Epithelial cell of proximal tubule (primary cell): Measurements from ENCODE around the gene TCF15. TPM values are rescaled to one million over a fixed set of nuclear protein-coding genes. Genes with fewer than 3 reads are reported as not detected.
A peak's percentile ranks its signal among the peaks of the same experiment; 100 is the strongest.

ENCODE experiments used
- DNase-seq: peaks from one replicate; pipeline ENCODE4 v3.0.0-alpha.2; 2011; ENCODE audit warnings: low read depth
- H3K4me3 ChIP-seq: 2 replicates; pipeline ENCODE4 v1.5.1; 2011; ENCODE audit warnings: low read depth, mild to moderate bottlenecking, low read length
- total RNA-seq: library from RNA; depleted of rRNA; stranded (reverse); fragments of >200 nt; gene quantifications from 2 replicates; pipeline ENCODE4 v1.2.3, GENCODE V29; 2015
- TF ChIP-seq, protein P1 (sequence below): conservative IDR thresholded peaks from 2 replicates; pipeline ENCODE4 v1.5.1; 2012; ENCODE audit warnings: low read depth, mild to moderate bottlenecking, low read length

TCF15 gene
- total RNA-seq, 1 donor from 2014 or later, result 4.0 TPM

DNA sequence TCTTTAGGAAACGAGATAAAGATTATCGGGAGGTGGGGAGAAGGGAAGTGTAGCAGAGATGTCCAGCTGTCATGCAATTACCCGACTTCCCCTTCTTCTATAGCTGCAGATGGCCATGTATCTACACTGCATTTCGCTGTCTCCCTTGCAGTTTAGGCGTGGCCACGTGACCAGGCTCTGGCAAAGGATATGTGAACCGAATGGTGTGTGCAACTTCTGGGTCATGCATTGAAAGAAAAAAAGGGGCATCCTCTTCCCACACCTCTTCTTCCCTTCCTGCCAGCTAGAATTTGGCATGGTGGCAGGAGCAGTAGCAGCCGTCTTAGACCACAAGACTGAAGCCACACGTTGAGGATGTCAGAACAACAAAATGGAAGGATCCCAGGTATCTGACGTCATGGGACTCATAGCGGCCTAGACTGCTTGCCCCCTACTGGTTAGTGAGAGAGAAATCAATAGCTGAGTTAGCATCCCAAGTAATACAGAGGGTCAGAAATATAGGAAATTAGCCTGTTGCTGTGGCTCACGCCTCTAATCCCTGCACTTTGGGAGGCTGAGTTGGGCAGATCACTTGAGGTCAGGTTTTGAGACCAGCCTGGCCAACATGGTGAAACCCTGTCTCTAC lies 32.8 kb downstream of the TCF15 start:
- TF ChIP-seq, protein P1, sequence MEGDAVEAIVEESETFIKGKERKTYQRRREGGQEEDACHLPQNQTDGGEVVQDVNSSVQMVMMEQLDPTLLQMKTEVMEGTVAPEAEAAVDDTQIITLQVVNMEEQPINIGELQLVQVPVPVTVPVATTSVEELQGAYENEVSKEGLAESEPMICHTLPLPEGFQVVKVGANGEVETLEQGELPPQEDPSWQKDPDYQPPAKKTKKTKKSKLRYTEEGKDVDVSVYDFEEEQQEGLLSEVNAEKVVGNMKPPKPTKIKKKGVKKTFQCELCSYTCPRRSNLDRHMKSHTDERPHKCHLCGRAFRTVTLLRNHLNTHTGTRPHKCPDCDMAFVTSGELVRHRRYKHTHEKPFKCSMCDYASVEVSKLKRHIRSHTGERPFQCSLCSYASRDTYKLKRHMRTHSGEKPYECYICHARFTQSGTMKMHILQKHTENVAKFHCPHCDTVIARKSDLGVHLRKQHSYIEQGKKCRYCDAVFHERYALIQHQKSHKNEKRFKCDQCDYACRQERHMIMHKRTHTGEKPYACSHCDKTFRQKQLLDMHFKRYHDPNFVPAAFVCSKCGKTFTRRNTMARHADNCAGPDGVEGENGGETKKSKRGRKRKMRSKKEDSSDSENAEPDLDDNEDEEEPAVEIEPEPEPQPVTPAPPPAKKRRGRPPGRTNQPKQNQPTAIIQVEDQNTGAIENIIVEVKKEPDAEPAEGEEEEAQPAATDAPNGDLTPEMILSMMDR, result peak; percentile 42
- H3K4me3 ChIP-seq, result no peak overlapping the region
- no peak for DNase-seq

DNA sequence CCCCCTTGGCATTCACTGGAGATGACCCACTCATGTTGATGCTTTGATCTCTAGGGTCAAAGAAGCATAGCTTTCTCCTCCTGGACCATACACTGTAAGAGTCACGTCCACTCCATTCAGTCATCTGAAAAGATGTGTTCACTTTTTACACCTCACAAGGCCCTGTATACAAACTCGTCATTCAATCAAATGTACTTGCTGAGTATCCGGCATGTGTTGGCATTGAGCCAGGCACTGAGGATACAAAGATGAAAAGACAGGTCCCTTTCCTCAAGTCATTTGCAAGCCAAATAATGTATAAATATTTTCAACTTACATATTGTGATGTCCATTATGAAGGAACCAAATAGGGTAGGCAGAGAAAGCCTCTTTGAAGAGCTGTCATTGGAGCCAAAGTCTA lies 34.0 kb downstream of the TCF15 start:
- DNase-seq, result no peak
- no peak overlapping the region for H3K4me3 ChIP-seq
- TF ChIP-seq, protein P1, result no peak

DNA sequence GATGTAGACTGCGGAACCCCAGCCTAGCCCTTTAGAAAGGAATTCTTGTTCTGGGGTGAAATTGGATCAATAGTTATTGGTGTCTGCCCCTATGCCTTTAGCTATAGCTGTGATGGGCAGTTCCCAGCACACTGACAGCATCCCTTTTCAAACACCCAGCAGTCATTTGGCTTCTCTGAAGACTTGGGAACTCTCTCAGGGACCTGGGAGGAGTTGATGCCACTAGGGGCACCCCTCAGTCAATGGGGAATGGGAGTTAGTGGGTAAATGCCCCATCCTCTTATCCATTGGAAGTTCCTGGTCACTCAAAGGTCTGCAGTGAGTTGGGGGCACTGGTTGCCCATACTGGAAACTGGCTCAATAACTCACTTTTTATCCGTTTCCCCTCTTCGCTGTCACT lies 34.9 kb downstream of the TCF15 start:
- no peak for DNase-seq
- TF ChIP-seq, protein P1, result no peak
- H3K4me3 ChIP-seq, result no peak overlapping the region

DNA sequence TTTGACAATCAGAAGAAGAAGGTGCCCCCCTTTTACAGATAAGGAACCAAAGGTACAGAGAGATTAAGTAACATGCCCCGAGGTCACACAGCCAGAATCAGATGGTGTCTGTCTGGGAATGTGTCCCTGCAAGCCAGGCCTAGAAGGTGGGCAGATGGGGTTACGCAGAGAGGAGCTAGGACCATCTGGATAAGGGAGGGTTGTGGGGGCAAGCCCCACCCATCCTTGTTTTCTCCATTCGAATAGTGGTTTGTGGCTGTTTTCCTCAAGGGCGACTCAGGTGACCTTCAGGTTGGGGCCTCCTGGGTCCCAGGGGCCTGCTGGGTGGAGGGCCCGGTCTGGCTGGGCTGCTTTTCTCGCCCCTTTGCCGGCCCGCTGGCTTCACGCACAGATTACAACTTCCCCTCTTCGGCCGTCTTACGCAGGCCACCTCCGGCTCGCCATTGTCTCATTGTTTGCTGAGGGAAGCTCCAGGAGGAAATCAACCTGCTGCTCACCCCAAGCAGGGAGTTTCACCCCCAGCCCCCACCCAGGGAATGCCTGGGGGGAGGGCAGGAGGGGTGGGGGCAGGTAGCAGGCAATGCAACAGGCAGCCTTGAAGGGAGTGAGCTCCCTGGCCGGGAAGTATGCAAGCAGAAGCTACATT lies 35.7 kb downstream of the TCF15 start:
- no peak overlapping the region for H3K4me3 ChIP-seq
- TF ChIP-seq, protein P1, result no peak
- DNase-seq, result no peak

DNA sequence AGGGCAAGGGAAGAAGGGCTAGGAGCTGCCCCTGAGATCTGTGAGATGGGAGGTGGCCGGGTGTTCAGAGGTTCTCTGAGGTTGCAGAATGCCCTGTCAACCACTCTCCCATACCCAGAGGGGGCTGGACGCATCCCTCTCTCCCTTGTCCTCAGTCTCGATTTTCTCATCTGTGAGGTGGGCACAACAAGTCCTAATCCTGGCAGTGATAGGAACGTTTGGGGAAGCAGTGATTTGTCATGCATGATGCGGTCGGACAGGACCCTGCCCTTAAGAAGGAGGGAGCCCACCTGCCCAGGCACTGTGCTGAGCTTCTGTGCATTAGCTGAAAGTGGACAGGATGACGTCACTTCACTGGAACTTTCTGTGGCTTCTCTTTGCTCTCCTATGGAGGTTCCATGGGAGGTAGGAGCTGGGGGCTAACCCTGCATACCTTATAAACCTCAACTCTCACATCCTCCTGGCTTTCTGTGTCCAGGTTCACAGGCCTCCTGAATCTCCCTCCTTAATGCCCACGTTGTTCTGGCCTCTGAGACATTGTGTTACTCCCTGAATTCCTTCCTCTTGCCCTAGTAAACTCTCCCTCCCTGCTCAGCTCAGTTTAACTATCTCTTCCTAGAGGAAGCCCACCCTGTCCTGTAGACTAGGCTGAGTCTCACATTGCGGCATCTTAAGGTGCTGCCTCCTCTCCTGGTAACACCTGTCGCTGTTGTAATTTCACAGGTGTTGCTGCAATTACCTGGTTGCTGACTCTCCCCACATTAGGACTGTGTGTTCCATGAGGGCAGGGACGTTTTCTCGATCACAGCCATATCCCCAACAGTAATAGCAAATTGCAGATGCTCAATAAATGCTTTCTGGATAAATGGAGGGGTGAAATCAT lies 36.5 kb downstream of the TCF15 start:
- H3K4me3 ChIP-seq, result no peak overlapping the region
- TF ChIP-seq, protein P1, result no peak
- no peak for DNase-seq

DNA sequence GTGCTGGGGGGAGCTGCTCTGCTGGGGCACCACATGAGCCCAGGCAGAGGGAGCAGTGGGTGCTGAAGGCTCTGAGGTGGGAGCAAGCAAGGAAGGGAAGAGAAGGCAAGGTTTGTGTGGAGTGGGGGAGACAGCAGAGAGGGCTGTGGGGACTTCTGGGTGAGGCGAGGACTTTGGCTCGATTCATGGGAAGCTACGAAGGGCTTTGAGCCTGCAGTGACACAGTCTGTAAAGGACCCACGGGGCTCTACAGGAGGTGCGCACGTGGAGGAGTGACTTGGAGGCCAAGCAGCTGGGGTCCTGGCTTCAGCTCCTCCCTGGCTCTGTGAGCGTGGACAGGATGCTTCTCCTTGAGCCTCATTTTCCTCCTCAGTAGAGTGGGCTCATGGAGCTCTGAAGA lies 37.4 kb downstream of the TCF15 start:
- DNase-seq, result no peak
- TF ChIP-seq, protein P1, result no peak
- H3K4me3 ChIP-seq, result no peak overlapping the region
